Measurements from ENCODE around the gene KCNG4. TPM values are rescaled to one million over a fixed set of nuclear protein-coding genes. Genes with fewer than 3 reads are reported as not detected.
A peak's percentile ranks its signal among the peaks of the same experiment; 100 is the strongest.
"Not testable (repeated sequence)": the region's sequence is repeated elsewhere in the genome, so short reads cannot be mapped to it uniquely, and the experiment has no call there.

The KCNG4 gene
- total RNA-seq, 1 experiment from 2014 or later, result not detected

DNA sequence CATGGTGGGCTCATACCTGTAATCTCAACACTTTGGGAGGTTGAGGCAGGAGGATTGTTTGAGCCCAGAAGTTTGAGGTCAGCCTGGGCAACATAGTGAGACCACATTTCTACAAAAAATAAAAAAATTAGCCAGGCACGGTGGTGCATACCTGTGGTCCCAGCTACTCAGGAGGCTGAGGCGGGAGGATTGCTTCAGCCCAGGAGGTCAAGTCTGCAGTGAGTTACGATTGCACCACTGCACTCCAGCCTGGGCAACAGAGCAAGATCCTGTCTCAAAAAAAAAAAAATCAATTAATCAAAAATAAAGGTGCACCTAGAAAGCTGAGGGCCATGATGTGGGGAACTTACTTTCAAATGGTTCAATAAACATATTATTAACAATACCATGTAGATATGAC is 23.7 kb downstream of the KCNG4 start:
- not testable (repeated sequence) for H3K4me2 ChIP-seq (ENCODE audit: low read depth, low read length, poor library complexity, severe bottlenecking); H3K4me1 ChIP-seq (ENCODE audit: low read length); DNase-seq; H3K36me3 ChIP-seq (ENCODE audit: insufficient read depth, low read length); H3K4me3 ChIP-seq (ENCODE audit: low read length); H3K27ac ChIP-seq (ENCODE audit: low read length); H3K79me2 ChIP-seq (ENCODE audit: low read length); H3K27me3 ChIP-seq (ENCODE audit: low read length); H4K20me1 ChIP-seq (ENCODE audit: insufficient read depth, low read depth, low read length); H3K9ac ChIP-seq (ENCODE audit: low read length); H3K9me3 ChIP-seq (ENCODE audit: low read length); H3K9me2 ChIP-seq (replicated peaks; ENCODE audit: insufficient read depth, low read length); H2AFZ ChIP-seq (ENCODE audit: low read length)

DNA sequence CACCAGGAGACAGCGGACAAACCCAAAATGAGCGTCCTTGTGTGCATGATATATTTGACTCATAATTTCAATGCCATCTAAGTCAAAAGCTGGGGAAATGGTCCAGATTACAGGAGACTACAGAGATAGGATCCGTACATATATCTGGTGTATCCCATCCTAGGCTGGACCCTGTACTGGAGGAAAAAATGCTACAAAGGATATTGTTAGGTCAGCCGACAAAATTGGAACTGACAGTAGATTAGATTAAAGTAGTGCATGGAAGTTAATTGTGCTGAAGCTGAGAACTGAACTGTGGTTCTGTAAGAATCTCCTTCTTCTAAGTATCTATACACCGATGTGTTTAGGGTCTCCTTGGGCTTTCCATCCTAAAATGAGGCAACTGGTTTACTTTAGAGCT is 24.3 kb downstream of the KCNG4 start:
- H2AFZ ChIP-seq (ENCODE audit: low read length), result no peak overlapping the region
- H3K9ac ChIP-seq (ENCODE audit: low read length), result no peak overlapping the region
- no peak overlapping the region for H3K4me2 ChIP-seq (ENCODE audit: low read depth, low read length, poor library complexity, severe bottlenecking)
- H3K9me2 ChIP-seq (replicated peaks; ENCODE audit: insufficient read depth, low read length), result no peaks in the 10 kb centered on the region
- no peaks in the 10 kb centered on the region for H3K9me3 ChIP-seq (ENCODE audit: low read length)
- H3K79me2 ChIP-seq (ENCODE audit: low read length), result no peaks in the 10 kb centered on the region
- no peak overlapping the region for H3K4me3 ChIP-seq (ENCODE audit: low read length)
- H3K27me3 ChIP-seq (ENCODE audit: low read length), result no peaks in the 10 kb centered on the region
- no peaks in the 10 kb centered on the region for H3K36me3 ChIP-seq (ENCODE audit: insufficient read depth, low read length)
- H3K27ac ChIP-seq (ENCODE audit: low read length), result no peak overlapping the region
- no peaks in the 10 kb centered on the region for H4K20me1 ChIP-seq (ENCODE audit: insufficient read depth, low read depth, low read length)
- no peaks in the 10 kb centered on the region for H3K4me1 ChIP-seq (ENCODE audit: low read length)
- DNase-seq, result no peak

DNA sequence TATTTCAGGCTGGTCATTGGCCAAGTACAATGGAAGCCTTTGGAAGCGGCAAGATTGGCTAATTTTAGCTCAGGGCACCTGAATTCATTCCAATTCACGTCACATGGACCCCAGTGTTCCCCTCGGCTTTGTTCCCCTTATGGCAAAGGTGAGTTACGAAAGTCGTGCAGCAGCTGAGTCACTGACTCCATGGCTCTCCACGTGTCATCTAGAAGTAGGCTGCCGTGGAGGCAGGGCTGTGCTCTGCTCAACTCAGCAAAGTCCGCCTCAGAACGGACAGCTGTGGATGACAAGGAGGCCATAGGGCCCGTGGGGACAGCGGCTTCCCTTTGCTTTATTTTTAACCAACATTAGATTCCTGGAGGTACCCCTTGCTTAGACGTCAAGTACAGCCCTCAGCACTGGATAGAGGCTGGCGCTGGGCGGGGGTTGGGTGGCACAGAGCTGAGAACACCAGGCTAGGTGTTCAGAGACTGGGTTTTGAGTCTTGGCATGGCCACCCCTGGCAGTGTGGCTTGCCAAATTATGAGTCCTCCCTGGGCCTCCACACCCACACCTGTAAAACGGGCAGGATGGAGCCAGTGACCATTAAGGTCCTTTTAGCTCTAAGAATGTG is 25.3 kb downstream of the KCNG4 start:
- DNase-seq, result no peak
- Histone ChIP-seq H3K4me3 (ENCODE audit: low read length) (no peak overlapping the region), H3K4me2 (ENCODE audit: low read depth, low read length, poor library complexity, severe bottlenecking) (no peak overlapping the region), H3K79me2 (ENCODE audit: low read length) (no peaks in the 10 kb centered on the region), H3K27ac (ENCODE audit: low read length) (no peak overlapping the region), H3K9me3 (ENCODE audit: low read length) (no peaks in the 10 kb centered on the region), H3K36me3 (ENCODE audit: insufficient read depth, low read length) (no peaks in the 10 kb centered on the region), H3K9me2 (replicated peaks; ENCODE audit: insufficient read depth, low read length) (no peaks in the 10 kb centered on the region), H3K27me3 (ENCODE audit: low read length) (no peaks in the 10 kb centered on the region), H4K20me1 (ENCODE audit: insufficient read depth, low read depth, low read length) (no peaks in the 10 kb centered on the region), H2AFZ (ENCODE audit: low read length) (no peak overlapping the region), H3K9ac (ENCODE audit: low read length) (no peak overlapping the region), H3K4me1 (ENCODE audit: low read length) (no peaks in the 10 kb centered on the region)

DNA sequence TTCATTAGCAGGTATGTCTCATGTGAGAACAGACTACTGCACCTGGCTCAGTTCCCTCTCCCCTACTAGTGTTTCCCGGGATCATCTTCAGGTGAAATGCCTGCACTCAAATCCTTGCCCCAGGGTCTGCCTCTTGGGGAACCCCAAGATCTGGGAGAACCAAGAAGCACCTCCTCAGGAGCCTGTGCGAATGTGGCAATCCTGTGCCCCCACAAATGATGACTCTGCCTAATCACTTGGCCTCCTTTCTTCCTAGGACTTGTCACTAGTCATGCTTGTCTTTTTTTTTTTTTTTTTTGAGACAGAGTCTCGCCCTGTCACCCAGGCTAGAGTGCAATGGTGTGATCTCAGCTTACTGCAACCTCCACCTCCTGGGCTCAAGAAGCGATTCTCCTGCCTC is 27.2 kb downstream of the KCNG4 start:
- Histone ChIP-seq H3K27ac (ENCODE audit: low read length) (no peak overlapping the region), H3K4me3 (ENCODE audit: low read length) (no peak overlapping the region), H3K9me2 (replicated peaks; ENCODE audit: insufficient read depth, low read length) (no peaks in the 10 kb centered on the region), H3K79me2 (ENCODE audit: low read length) (no peaks in the 10 kb centered on the region), H3K4me1 (ENCODE audit: low read length) (no peaks in the 10 kb centered on the region), H3K27me3 (ENCODE audit: low read length) (no peaks in the 10 kb centered on the region), H4K20me1 (ENCODE audit: insufficient read depth, low read depth, low read length) (no peaks in the 10 kb centered on the region), H2AFZ (ENCODE audit: low read length) (no peak overlapping the region), H3K36me3 (ENCODE audit: insufficient read depth, low read length) (no peaks in the 10 kb centered on the region), H3K9me3 (ENCODE audit: low read length) (no peaks in the 10 kb centered on the region), H3K9ac (ENCODE audit: low read length) (no peak overlapping the region), H3K4me2 (ENCODE audit: low read depth, low read length, poor library complexity, severe bottlenecking) (no peak overlapping the region)
- DNase-seq, result no peak

DNA sequence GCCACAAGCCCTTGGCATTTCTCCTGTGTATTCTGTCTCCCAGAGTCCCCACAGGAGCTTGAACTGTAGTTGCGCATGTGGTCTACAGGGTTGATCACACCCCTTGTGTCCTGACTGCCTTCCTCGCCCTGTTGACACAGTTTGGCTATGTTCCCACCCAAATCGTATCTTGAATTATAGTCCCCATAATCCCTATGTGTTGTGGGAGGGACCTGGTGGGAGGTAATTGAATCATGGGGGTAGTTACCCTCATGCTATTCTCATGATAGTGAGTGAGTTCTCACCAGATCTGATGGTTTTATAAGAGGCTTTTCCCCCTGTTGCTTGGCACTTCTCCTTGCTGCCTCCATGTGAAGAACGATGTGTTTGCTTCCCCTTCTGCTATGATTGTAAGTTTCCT is 27.7 kb downstream of the KCNG4 start:
- Histone ChIP-seq H3K9ac (ENCODE audit: low read length) (no peak overlapping the region), H3K9me3 (ENCODE audit: low read length) (no peaks in the 10 kb centered on the region), H3K79me2 (ENCODE audit: low read length) (no peaks in the 10 kb centered on the region), H3K4me3 (ENCODE audit: low read length) (no peak overlapping the region), H3K27me3 (ENCODE audit: low read length) (no peaks in the 10 kb centered on the region), H3K4me1 (ENCODE audit: low read length) (no peaks in the 10 kb centered on the region), H3K9me2 (replicated peaks; ENCODE audit: insufficient read depth, low read length) (no peaks in the 10 kb centered on the region), H2AFZ (ENCODE audit: low read length) (no peak overlapping the region), H4K20me1 (ENCODE audit: insufficient read depth, low read depth, low read length) (no peaks in the 10 kb centered on the region), H3K27ac (ENCODE audit: low read length) (no peak overlapping the region), H3K4me2 (ENCODE audit: low read depth, low read length, poor library complexity, severe bottlenecking) (no peak overlapping the region), H3K36me3 (ENCODE audit: insufficient read depth, low read length) (no peaks in the 10 kb centered on the region)
- no peak for DNase-seq

DNA sequence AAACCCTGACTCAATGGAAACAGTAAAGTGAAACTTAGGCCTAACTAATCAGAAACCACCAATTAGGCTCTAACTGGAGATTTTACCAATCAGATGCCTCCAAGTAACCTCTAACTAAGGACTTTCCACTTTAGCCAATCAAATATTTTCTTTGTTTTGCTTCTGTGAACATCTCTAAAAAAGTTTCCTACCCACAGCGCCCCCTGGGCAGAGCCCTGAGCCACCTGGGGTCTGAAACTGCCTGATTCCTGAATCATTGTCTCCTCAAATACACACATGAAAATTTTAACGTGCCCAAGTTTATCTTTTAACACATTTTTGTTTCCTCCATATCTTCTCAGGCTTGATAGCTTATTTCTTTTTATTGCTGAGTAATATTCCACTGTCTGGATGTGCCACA is 29.8 kb downstream of the KCNG4 start:
- no peaks in the 10 kb centered on the region for H4K20me1 ChIP-seq (ENCODE audit: insufficient read depth, low read depth, low read length)
- H3K9me3 ChIP-seq (ENCODE audit: low read length), result no peaks in the 10 kb centered on the region
- no peak overlapping the region for H3K27ac ChIP-seq (ENCODE audit: low read length)
- H3K27me3 ChIP-seq (ENCODE audit: low read length), result no peaks in the 10 kb centered on the region
- no peak overlapping the region for H3K4me2 ChIP-seq (ENCODE audit: low read depth, low read length, poor library complexity, severe bottlenecking)
- H3K4me3 ChIP-seq (ENCODE audit: low read length), result no peak overlapping the region
- no peaks in the 10 kb centered on the region for H3K79me2 ChIP-seq (ENCODE audit: low read length)
- no peak overlapping the region for H3K9ac ChIP-seq (ENCODE audit: low read length)
- no peaks in the 10 kb centered on the region for H3K9me2 ChIP-seq (replicated peaks; ENCODE audit: insufficient read depth, low read length)
- no peaks in the 10 kb centered on the region for H3K4me1 ChIP-seq (ENCODE audit: low read length)
- peak; percentile 74 for DNase-seq
- H2AFZ ChIP-seq (ENCODE audit: low read length), result no peak overlapping the region
- no peaks in the 10 kb centered on the region for H3K36me3 ChIP-seq (ENCODE audit: insufficient read depth, low read length)

DNA sequence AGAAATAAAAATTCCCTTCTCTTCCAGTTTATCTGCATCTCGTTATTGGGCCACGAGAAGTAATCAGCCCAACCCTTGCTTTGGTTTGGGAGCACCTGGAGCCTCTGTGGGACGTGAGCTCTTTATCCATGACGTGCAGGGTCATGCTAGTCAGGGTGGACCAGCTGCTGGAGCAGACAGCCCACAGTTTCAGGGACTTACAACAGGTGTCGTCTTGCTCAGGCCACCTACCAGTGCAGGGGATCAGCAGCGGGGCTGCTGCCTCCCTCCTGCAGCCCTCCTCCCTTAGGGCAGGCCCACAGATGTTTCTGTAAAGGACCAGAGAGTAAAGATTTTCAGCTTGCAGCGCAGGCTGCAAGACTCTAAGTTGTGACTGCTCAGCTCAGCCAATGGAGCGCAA is 31.9 kb downstream of the KCNG4 start:
- H3K4me1 ChIP-seq (ENCODE audit: low read length), result no peaks in the 10 kb centered on the region
- H3K27me3 ChIP-seq (ENCODE audit: low read length), result no peaks in the 10 kb centered on the region
- H3K4me2 ChIP-seq (ENCODE audit: low read depth, low read length, poor library complexity, severe bottlenecking), result no peak overlapping the region
- H3K27ac ChIP-seq (ENCODE audit: low read length), result no peak overlapping the region
- no peaks in the 10 kb centered on the region for H3K9me3 ChIP-seq (ENCODE audit: low read length)
- DNase-seq, result no peak
- H3K9me2 ChIP-seq (replicated peaks; ENCODE audit: insufficient read depth, low read length), result no peaks in the 10 kb centered on the region
- H3K36me3 ChIP-seq (ENCODE audit: insufficient read depth, low read length), result no peaks in the 10 kb centered on the region
- H3K4me3 ChIP-seq (ENCODE audit: low read length), result no peak overlapping the region
- no peak overlapping the region for H3K9ac ChIP-seq (ENCODE audit: low read length)
- H2AFZ ChIP-seq (ENCODE audit: low read length), result no peak overlapping the region
- no peaks in the 10 kb centered on the region for H4K20me1 ChIP-seq (ENCODE audit: insufficient read depth, low read depth, low read length)
- no peaks in the 10 kb centered on the region for H3K79me2 ChIP-seq (ENCODE audit: low read length)

DNA sequence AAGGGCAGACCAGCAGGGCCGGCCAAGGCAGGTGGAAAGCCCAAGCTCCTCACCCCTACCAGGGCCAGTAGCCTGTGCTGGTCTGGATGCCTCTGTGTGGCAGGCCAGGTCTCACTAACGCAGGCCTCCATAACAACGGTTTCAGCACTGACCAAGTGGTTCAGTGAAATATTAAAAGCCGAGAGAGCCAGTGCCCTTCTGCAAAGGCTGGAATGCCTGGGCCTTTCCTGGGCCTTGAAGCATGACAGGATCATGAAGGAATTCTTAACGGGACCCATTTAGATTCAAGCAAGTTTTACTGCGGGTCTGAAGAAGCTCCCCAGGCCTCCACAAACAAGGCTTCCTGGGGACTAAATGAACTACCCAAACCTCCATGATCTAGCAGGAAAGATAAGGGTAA is 32.6 kb downstream of the KCNG4 start:
- Histone ChIP-seq H2AFZ (ENCODE audit: low read length) (no peak overlapping the region), H3K4me1 (ENCODE audit: low read length) (no peaks in the 10 kb centered on the region), H3K9me3 (ENCODE audit: low read length) (no peaks in the 10 kb centered on the region), H3K27me3 (ENCODE audit: low read length) (no peaks in the 10 kb centered on the region), H3K4me2 (ENCODE audit: low read depth, low read length, poor library complexity, severe bottlenecking) (no peak overlapping the region), H3K36me3 (ENCODE audit: insufficient read depth, low read length) (no peaks in the 10 kb centered on the region), H3K79me2 (ENCODE audit: low read length) (no peaks in the 10 kb centered on the region), H3K9me2 (replicated peaks; ENCODE audit: insufficient read depth, low read length) (no peaks in the 10 kb centered on the region), H3K9ac (ENCODE audit: low read length) (no peak overlapping the region), H3K27ac (ENCODE audit: low read length) (no peak overlapping the region), H4K20me1 (ENCODE audit: insufficient read depth, low read depth, low read length) (no peaks in the 10 kb centered on the region), H3K4me3 (ENCODE audit: low read length) (no peak overlapping the region)
- no peak for DNase-seq

Measured in Karpas-422 (cell line).